CD4-positive, alpha-beta T cell treated with Interferon gamma for 1 hour (primary cell): ENCODE results near the gene SPA17.

Experiments
- DNase-seq: peaks from one replicate; pipeline ENCODE4 v3.0.0-alpha.2; 2020

SPA17 gene

DNA sequence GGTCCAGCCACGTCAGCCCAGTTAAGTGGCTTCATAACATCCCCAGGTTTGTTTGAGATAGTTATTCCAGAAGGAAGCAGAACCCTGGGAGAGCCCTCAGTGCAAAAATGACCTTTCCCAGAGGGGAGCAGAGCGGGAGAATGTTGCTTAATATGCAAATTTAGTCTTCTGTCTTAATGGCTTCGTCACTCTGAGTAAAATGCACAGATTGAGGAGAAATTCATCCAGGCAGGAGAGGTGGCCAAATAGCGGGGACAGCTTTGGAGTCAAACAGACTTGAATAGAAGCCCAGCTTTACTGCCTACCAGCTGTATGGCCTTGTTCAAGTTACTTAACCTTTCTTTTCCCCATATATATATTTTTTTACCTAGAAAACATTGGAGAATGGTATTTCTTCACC is 53.8 kb downstream of the SPA17 start:
- DNase-seq = no peak

- no peak for DNase-seq
Measured at GRCh38 chr11:124728134-124728533, 54.4 kb downstream of the SPA17 start.

DNA sequence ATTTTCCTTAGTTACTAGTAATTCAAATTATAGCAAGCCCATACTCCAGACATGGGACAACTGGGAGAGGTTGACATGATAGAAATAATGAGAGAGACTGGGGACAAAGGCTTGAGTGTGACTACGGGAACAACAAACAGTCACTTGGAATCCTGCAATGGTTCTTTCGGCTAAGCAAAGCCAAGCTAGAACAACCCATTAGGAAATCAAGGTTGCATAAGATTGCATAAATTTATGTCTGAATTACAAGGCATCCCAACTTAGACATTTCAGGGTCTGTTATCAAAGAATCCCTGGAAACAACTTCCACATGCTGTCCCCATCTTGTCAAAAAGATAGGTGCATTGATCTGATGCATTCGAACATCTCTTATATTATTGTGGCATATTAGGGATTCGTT is 55.9 kb downstream of the SPA17 start:
- no peak for DNase-seq

DNA sequence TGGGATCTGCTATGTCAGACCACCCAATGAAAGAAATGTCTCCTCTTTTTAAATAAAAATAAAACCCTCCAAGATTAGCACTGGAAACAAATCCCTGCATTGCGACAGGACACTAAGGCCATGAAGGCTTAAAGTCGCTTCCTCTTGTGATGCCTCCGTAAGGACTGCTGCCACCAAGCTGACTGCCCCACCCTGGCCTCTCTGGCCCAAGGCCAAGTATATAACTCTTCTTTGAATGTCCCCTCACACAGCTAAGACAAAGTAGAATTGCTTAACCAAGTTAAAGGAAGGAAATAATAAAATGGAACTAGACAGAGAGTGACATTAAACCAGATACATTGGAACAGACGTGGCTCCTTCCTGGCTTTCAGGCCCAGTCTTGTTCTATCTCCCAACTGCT is 58.5 kb downstream of the SPA17 start:
- peak; percentile 44 for DNase-seq

GRCh38 chr11:124736736-124737135 is 63.0 kb downstream of the SPA17 start:
- no peak for DNase-seq

DNA sequence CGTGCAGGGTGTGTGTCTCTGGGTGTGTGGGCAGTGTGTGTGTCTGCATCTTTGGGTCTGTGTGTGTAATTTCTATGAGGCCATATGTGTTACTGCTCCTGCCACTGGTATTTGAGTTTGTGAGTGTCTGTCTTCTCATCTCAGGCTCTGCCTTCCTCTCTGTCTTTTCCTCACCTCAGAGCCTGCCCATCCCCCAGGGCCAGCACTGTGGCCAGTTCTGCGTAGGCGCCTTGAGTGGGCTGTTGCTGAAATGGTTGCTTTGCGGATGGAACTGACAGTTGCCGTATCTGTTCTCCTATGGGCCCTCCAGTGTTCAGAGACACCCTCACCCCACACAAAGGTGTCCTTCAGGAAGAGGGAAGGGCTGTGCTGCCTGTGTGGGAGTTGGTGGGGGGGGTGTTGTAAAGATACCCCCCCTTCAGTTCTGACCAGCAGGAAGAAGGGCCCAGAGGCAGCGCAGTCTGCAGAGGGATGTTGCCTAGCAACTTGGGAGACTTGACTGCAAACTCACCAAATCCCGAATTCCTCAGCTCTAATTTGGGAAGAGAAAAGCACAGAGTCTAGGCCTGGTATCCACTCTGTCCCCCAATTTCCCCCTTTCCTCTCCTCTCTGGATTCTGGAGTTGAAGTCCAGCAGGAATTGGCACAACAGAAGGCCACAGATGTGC is 64.1 kb downstream of the SPA17 start:
- no peak for DNase-seq

DNA sequence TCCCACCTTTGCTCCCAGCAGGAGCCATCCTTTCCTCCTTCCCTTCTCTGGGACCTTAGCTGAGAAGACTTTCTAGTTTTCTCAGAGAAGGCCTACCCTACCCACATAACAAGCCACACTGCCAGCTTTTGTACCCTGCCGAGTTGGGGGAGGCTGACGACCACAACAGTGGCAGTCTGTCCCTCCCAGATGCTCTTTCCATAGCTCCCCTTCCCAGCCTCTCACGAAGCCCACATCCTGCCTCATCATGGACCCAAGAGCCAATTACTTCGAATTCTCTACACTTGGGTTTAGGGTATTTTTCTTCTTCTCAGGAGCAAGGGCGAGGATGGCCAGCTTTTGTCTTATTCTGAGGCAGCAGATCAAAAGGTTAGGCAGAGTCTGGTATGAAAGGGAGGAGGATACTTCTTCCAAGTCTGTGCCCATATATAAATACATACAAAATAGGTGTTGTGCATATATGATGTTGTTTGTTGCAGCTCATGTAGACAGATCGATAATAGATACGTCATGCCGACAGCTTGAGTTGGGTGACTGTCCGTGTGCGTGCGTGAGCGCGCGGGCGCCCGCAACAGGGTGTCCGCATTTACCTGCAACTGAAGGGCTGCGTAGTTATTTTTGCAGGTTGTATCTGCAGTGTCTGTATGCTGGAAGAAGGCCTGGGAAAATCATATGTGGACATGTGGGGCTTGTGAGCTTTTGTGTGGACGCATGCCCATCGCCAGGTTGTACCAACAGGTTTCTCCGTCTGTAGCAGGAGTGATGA is 65.2 kb downstream of the SPA17 start:
- DNase-seq = no peak

DNA sequence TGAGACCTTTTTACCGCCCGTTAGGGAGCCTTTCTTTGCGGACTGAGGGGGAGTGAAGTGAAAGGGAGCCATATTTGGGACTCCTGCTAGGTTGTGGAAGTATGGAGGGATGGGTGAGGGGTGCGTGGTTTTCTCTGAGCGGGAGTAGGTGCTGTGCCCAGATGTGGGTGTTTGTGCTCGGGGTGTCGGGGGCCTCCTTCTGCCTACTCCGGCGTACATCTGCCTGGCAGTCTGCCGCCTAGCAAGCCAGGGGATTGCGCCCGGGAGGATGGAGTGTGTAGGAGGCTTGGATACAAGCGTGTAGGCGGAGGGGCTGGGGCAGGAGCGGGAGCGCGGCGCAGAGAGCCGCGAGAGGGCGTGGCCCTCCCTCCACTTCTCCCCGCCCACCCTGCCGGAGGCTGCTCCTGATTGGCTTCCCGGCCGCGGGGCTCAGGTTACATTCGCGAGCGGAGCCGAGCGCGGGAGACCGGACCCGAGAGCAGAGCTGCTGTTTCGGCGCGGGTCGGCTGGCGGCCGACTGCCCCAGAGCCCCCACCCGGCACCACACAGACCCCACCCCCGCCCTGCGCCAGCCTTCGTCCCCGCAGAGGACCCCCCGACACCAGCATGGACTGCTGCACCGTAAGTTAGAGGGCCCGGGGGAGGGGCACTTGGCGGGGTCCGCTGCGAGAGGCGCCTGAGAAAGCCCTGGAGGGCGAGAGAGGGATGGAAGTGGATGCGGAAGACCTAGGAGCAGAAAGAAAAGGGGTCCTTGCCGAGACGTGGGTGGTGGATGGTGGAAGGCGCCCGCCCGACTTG is 66.0 kb downstream of the SPA17 start, which contains the start of gene NRGN:
NRGN (plus strand) TSS at position 464 of the 798 bp plus-strand sequence; CDS start at position 607, 143 bp downstream.
- peak; percentile 81 for DNase-seq

DNA sequence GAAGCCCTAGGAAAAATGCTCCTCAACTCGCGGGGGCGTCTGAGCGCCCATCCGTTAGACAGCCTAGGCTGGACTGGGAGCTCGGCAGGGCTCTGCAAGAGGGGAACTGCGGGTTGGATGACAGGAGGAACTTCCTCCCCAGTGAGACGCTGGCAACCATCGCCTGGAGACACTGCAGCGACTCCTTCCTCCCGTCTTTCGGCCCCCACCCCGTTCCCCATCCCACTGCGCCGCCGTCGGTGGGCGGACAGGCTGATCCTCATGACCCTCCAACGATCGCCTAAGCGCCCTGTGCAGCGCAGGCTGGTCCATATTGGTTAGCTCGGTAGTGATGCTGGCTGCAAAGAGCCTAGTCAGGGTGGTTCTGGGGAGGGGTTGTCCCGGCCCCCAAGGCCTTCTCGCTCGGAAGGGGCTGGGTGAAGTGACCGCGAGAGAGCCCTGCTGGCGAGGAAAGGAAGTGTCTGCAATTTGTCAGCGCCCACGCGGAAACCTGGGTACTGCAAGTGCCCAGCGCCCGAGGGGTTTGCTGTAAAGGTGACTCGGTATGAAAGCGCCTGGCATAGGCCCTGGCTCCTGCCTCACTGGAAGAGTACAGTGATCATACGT is 66.7 kb downstream of the SPA17 start:
- peak; percentile 61 for DNase-seq

- DNase-seq = no peak
Measured at GRCh38 chr11:124742555-124742954, 68.9 kb downstream of the SPA17 start.

- no peak for DNase-seq
Measured at GRCh38 chr11:124743050-124743449, 69.3 kb downstream of the SPA17 start.

DNA sequence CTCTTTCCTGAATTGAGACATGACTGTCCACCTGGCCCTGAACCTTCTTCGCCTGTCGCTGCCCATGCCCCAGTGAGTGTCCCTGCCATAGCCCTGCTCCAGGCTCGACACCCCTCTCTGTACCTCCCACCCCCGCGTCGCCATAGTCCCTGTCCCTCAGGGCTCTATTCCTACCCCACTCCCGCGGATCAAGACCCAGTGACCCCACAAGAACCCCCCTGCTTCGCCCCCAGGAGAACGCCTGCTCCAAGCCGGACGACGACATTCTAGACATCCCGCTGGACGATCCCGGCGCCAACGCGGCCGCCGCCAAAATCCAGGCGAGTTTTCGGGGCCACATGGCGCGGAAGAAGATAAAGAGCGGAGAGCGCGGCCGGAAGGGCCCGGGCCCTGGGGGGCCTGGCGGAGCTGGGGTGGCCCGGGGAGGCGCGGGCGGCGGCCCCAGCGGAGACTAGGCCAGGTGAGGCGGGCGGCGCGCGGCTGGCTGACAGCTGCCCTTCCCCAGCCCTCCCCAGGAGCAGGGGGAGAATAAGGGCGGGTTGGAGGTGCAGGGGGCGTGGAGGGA is 71.6 kb downstream of the SPA17 start:
- DNase-seq = no peak

DNA sequence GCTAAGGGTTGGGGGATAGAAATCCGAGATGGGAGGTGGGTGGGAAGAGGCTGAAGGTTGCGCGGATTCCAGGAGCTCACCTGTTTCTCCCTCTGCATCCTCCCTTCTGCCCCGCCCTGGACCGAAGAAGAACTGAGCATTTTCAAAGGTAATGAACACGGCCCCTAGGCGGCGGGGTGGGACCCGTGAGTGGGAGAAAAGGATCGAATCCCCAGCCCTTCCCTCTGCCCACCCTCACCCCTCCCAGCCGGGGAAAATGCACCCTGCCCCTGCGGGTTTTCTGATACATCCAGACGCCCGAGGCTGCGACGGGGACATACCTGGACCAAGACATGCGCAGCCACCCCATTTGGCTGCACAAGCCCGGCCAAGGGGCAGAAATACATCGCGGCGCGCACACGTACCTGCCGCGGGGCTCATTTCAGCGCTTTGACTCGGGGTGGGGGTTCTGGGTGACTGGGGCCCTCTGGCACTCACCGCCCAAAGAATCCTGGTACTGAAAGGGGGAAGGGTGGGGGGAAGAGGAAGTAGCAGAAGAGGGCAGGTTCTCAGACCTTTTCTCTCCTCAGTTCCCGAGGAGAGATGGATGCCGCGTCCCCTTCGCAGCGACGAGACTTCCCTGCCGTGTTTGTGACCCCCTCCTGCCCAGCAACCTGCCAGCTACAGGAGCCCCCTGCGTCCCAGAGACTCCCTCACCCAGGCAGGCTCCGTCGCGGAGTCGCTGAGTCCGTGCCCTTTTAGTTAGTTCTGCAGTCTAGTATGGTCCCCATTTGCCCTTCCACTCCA is 72.3 kb downstream of the SPA17 start:
- peak; percentile 25 for DNase-seq

GRCh38 chr11:124746621-124747243 is 73.0 kb downstream of the SPA17 start:
- peak; percentile 79 for DNase-seq
